Parathyroid adenoma (tissue), 2 donors: ENCODE data around the gene CALD1.

Source experiments
- H2AFZ ChIP-seq: fragments of 300-600 bp; sonication (generic); one replicate; pipeline ENCODE4 v1.7.0; 2017; ENCODE audit warnings: antibody characterized with exemption, mild to moderate bottlenecking
- H3K27ac ChIP-seq: fragments of 300-600 bp; sonication (generic); one replicate; pipeline ENCODE4 v1.7.0; 2017
- H3K27me3 ChIP-seq: fragments of 300-600 bp; sonication (generic); one replicate; pipeline ENCODE4 v1.7.0; 2017; ENCODE audit warnings: low read length; ENCODE audit not compliant: control insufficient read depth, insufficient read depth
- H3K36me3 ChIP-seq: fragments of 300-600 bp; sonication (generic); one replicate; pipeline ENCODE4 v1.7.0; 2017; ENCODE audit warnings: low read length; ENCODE audit not compliant: control insufficient read depth, insufficient read depth
- H3K4me1 ChIP-seq: fragments of 300-600 bp; sonication (generic); one replicate; pipeline ENCODE4 v1.7.0; 2017; ENCODE audit warnings: control low read depth
- H3K4me2 ChIP-seq: fragments of 300-600 bp; sonication (generic); one replicate; pipeline ENCODE4 v1.7.0; 2017; ENCODE audit warnings: low read length
- H3K4me3 ChIP-seq: fragments of 300-600 bp; sonication (generic); one replicate; pipeline ENCODE4 v1.7.0; 2017; ENCODE audit warnings: low read depth, low read length
- H3K79me2 ChIP-seq: fragments of 300-600 bp; sonication (generic); one replicate; pipeline ENCODE4 v1.7.0; 2017; ENCODE audit warnings: control low read depth
- H3K9ac ChIP-seq: fragments of 300-600 bp; sonication (generic); one replicate; pipeline ENCODE4 v1.7.0; 2017; ENCODE audit warnings: mild to moderate bottlenecking
- H3K9me3 ChIP-seq: fragments of 300-600 bp; sonication (generic); one replicate; pipeline ENCODE4 v1.7.0; 2017; ENCODE audit warnings: low read length; ENCODE audit not compliant: control insufficient read depth
- TF ChIP-seq, protein P1 (sequence below): fragments of 300-600 bp; sonication (generic); IDR thresholded peaks from one replicate; pipeline ENCODE4 v1.7.0; 2017; ENCODE audit warnings: antibody characterized with exemption, mild to moderate bottlenecking
- donor health status: primary hyperparathyroidism.

Gene CALD1

GRCh38 chr7:134946260-134946659, 166.8 kb downstream of the CALD1 start:
- no peaks in the 10 kb centered on the region for H3K79me2 ChIP-seq
- no peak overlapping the region for H3K4me3 ChIP-seq
- H2AFZ ChIP-seq: no peak overlapping the region
- H3K27ac ChIP-seq: no peak overlapping the region
- H3K36me3 ChIP-seq: no peaks in the 10 kb centered on the region
- H3K9me3 ChIP-seq: no peaks in the 10 kb centered on the region
- no peak overlapping the region for H3K4me2 ChIP-seq
- TF ChIP-seq, protein P1, sequence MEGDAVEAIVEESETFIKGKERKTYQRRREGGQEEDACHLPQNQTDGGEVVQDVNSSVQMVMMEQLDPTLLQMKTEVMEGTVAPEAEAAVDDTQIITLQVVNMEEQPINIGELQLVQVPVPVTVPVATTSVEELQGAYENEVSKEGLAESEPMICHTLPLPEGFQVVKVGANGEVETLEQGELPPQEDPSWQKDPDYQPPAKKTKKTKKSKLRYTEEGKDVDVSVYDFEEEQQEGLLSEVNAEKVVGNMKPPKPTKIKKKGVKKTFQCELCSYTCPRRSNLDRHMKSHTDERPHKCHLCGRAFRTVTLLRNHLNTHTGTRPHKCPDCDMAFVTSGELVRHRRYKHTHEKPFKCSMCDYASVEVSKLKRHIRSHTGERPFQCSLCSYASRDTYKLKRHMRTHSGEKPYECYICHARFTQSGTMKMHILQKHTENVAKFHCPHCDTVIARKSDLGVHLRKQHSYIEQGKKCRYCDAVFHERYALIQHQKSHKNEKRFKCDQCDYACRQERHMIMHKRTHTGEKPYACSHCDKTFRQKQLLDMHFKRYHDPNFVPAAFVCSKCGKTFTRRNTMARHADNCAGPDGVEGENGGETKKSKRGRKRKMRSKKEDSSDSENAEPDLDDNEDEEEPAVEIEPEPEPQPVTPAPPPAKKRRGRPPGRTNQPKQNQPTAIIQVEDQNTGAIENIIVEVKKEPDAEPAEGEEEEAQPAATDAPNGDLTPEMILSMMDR: no peak
- no peaks in the 10 kb centered on the region for H3K4me1 ChIP-seq
- no peak overlapping the region for H3K9ac ChIP-seq
- no peaks in the 10 kb centered on the region for H3K27me3 ChIP-seq

DNA sequence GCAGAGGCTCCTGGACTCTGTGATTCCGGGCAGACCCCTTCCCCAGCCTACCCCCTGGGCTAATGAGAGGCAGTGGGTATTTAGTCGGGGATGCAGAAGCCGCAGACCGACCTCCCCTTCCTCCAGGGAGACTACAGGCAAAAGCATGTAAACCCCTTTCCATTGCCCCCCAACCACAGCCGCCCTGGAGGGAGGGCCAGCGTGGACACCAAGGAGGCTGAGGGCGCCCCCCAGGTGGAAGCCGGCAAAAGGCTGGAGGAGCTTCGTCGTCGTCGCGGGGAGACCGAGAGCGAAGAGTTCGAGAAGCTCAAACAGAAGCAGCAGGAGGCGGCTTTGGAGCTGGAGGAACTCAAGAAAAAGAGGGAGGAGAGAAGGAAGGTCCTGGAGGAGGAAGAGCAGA, 167.9 kb downstream of the CALD1 start:
- TF ChIP-seq, protein P1: no peak
- no peak overlapping the region for H3K27ac ChIP-seq
- no peaks in the 10 kb centered on the region for H3K36me3 ChIP-seq

GRCh38 chr7:134947831-134948230, 168.4 kb downstream of the CALD1 start:
- Histone ChIP-seq H3K4me2 (no peak overlapping the region), H3K4me1 (no peaks in the 10 kb centered on the region), H3K79me2 (no peaks in the 10 kb centered on the region), H3K4me3 (no peak overlapping the region), H3K9me3 (no peaks in the 10 kb centered on the region), H3K36me3 (no peaks in the 10 kb centered on the region), H2AFZ (no peak overlapping the region), H3K27me3 (no peaks in the 10 kb centered on the region), H3K27ac (no peak overlapping the region), H3K9ac (no peak overlapping the region)
- TF ChIP-seq, protein P1: no peak

More for the DNA sequence above, 167.9 kb downstream of the CALD1 start:
- no peaks in the 10 kb centered on the region for H3K27me3 ChIP-seq
- H3K9me3 ChIP-seq: no peaks in the 10 kb centered on the region
- no peak overlapping the region for H3K9ac ChIP-seq
- H3K4me1 ChIP-seq: no peaks in the 10 kb centered on the region
- no peak overlapping the region for H2AFZ ChIP-seq
- H3K4me3 ChIP-seq: no peak overlapping the region
- no peaks in the 10 kb centered on the region for H3K79me2 ChIP-seq
- no peak overlapping the region for H3K4me2 ChIP-seq

DNA sequence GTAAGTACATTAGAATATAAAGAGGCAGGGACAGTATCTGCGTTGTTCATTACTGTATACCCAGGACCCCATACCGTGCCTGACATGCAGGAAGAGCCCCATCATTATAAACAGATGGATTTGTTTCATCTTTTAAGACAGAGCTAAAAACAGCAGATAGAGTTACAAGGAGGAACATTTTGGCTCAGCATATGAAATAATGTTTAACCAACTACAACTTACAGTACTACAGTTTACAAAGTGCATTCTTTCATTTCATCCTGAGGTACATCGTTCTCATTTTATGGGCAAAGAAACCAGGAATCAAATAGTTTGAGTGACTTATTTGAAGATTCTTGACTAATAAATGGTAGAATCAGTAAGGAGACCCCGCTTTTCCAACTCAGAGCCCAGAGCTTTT, 168.8 kb downstream of the CALD1 start:
- Histone ChIP-seq H3K27ac (no peak overlapping the region), H3K4me1 (no peaks in the 10 kb centered on the region), H3K4me2 (no peak overlapping the region), H2AFZ (no peak overlapping the region), H3K9me3 (no peaks in the 10 kb centered on the region), H3K9ac (no peak overlapping the region), H3K36me3 (no peaks in the 10 kb centered on the region), H3K27me3 (no peaks in the 10 kb centered on the region), H3K4me3 (no peak overlapping the region), H3K79me2 (no peaks in the 10 kb centered on the region)
- TF ChIP-seq, protein P1: no peak

DNA sequence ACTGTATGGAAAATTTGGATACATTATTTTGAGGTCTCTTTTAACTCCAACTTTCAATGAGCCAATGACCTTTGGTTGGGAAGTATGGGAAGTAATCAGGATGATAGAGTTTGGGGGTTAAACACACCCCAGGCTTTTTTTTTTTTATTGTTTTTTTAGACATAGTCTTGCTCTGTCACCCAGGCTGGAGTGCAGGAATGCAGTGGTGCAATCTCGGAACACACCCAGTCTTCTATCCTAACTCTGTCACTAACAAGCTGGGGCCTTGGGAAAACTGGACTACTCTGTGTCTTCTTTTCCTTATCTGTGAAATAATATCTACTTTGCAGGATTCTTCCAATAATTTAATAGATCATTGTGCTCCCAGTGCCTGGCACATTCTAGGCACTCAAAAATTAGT, 169.3 kb downstream of the CALD1 start:
- Histone ChIP-seq H3K27me3 (no peaks in the 10 kb centered on the region), H3K4me1 (no peaks in the 10 kb centered on the region), H3K36me3 (no peaks in the 10 kb centered on the region), H3K4me3 (no peak overlapping the region), H3K79me2 (no peaks in the 10 kb centered on the region), H2AFZ (no peak overlapping the region), H3K9me3 (no peaks in the 10 kb centered on the region), H3K27ac (no peak overlapping the region), H3K4me2 (no peak overlapping the region), H3K9ac (no peak overlapping the region)
- TF ChIP-seq, protein P1: no peak
